Measurements from ENCODE around the gene GPR107.

The GPR107 gene

DNA sequence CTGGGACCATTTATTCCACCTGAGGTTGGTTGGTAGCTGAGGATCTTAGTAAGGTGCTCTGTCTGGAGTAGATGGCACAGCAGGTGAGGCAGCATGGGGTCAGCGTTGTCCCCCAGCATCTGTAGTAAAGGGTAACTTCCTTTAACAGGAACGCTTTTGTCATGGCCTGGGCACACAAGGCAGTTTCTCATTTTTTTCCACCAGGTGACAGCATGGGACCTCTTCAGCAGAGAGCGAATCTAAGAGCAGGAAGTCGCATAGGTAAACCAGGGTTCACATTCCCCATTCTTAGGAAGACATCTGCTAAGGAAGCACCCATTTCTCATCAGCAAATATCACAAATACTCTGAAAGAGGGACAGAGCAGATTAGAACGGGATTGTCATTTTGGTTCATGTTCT, 56.5 kb downstream of the GPR107 start:
- no peak for DNase-seq (ENCODE audit: low read depth in 2 of 2)

DNA sequence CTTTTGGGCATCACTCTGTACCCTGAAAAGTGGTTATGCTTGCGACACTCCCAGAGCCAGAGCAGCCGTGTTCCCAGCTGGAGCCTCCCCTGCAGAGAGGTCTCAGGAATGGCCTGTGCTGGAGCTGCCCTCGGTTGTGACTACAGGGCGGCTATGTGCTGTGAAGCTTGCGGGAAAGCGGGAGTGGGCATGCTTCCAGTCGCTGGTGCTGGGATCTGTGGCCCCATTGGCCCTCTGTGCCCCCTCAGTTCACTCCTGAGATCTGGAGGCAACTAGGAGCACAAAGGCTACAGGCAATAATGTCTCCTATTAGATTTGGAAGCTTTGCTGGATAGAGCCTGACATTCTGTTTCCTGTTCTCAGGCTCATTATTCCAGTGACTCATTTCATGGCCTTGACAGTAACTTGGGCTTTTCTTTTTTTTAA, 56.9 kb downstream of the GPR107 start:
- no peak for DNase-seq (ENCODE audit: low read depth in 2 of 2)

DNA sequence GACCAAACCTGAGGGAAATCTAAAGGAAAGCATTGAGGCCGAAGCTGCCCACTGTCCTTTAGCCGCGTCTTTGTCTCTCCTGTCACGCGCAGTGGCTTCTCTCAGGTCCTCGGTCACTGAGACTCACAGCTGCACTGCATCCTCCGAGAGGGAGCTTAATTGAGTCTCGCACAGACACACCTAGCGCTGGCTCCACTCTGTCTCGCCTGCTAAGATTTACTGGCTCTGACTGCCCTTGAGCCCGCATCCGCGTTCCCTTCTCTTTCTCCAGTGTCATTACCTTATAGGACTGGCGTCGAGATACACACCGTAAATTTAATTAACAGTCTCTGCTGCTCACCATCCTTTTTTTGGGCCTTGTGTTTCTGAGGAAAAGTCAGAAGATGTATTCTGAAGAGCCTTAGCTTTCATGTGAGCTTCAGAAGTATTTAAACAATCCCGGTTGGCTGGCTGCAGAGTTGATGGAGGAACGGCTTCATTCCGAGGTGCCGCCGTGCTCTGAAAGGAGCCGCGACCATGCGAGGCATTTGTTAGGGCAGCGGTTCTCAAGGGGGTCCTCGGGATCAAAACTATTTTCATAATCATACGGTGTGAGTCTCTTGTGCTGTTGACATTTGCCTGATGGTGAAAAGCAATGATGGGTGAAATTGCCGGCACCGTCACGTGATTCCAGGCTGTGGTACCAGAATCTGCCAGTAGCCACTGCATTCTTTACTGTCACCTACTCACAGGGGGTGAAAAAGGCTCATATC, 58.3 kb downstream of the GPR107 start:
- no peak for DNase-seq (ENCODE audit: low read depth in 2 of 2)

DNA sequence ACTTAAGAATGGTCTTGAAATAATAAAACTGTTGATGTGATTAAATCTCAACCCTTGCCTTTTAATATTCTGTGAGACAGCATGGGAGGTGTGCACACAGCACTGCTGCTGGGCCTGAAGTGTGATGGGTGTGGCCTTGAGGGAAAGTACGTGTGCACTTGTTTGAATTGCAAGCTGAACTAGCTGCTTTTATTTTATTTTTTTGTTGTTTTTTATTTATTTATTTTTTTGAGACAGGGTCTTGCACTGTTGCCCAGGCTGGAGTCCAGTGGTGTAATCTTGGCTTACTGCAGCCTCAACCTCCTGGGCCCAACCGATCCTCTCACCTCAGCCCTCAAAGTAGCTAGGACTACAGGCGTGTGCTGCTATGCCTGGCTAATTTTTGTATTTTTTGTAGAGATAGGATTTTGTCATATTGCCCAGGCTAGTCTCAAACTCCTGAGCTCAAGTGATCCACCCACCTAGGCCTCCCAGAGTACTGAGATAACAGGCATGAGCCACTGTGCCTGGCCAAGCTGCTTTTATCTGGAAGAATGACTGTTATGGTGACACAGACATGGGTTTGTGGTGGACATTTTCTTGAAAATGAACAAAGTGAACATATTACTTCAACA, 58.9 kb downstream of the GPR107 start:
- no peak for DNase-seq (ENCODE audit: low read depth in 2 of 2)

DNA sequence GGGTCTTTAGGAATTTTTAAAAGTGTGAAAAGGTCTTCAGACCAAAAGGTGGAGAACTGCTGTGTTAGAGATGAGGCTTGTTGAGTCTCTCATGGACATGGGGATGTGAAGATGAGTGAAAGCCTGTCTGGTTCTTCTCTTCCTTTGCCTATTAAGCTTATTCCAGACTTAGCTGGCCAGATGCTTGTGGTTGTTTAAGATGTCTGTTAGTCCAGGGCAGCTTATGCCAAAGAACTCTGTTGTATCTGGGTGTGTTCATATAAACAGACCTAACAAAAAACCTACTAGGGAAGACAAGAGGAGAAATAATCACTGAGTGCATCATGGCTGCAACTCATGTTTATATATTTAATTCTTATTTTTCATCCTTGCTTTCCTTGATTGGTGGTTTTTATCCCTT, 61.0 kb downstream of the GPR107 start:
- no peak for DNase-seq (ENCODE audit: low read depth in 2 of 2)

DNA sequence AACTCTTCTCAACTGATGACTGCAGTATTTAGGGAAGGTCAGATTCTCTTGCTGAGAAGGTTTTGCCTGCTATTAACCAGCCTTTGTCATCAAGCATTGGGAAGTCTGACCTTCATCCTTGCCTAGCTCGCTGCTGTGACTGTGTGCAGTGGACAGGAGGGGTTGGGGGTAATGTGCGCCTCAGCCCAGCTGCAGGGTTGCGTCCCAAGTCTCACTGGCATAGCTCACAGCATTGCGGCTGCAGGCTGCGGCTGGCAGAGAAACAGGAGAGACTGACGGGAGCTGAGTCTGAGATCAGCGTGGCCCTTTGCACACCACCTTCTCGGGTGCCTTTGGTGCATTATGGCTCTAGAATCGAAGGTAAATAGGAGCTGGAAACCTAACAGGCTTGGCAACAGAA, 62.6 kb downstream of the GPR107 start:
- DNase-seq (ENCODE audit: low read depth in 2 of 2), result no peak

DNA sequence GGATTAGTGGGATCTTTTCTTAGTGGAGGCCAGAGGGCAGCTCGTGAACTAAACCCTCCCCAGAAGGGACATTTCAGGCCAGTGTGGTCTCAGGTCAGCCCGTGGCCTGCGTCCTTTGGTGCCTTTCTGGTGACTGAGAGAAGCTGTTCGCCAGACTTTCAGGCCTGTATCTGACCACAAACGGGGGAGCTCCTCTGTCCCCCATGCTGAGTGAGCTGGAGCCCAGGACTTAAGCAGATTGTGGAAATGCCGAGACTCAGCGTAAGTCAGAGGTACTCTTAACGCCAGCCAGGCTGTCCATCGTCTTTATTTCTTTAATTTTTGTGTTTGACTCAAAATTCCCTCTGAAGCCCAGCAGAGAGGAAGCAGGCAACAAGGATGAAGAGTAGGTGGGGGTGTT, 63.7 kb downstream of the GPR107 start:
- DNase-seq (ENCODE audit: low read depth in 2 of 2), result no peak

DNA sequence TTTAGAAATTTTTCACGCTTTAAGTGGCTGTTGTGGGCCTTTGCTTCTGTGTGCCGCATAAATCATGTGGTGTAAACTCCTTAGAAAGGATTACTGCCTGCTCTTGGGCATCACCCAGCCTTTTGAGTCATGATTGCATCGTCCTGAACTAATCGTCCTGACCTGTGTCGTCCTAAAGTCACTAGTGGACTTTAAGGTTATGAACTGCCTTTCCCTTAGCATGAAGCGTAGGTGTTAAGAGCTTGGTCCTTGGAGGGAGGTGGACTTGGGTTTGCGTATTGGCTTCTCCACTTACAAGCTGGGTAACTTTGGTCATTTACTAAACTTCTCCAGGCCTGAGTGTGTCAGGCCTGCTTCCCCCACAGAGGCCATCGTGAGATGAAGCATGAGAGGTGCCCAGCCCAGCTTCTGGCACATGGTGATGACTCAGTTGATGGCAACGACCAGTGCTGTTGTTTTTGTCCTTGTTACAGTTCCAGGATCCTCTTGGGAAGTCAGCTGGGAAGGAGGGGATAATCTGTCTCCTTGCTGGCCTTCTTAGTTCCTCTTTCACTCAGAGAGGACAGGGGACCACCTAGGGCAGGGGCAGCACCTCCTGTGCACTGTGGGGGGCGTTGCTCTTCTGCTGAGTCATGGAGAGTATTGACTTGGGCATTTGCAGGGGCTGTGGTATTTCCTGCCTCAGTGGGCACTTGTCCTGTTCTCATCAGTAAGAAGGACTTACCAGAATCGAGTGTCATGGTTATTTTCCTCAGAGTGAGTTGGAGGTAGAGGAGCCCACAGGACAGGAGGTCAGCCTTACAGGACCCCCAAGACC, 64.3 kb downstream of the GPR107 start:
- no peak for DNase-seq (ENCODE audit: low read depth in 2 of 2)

DNA sequence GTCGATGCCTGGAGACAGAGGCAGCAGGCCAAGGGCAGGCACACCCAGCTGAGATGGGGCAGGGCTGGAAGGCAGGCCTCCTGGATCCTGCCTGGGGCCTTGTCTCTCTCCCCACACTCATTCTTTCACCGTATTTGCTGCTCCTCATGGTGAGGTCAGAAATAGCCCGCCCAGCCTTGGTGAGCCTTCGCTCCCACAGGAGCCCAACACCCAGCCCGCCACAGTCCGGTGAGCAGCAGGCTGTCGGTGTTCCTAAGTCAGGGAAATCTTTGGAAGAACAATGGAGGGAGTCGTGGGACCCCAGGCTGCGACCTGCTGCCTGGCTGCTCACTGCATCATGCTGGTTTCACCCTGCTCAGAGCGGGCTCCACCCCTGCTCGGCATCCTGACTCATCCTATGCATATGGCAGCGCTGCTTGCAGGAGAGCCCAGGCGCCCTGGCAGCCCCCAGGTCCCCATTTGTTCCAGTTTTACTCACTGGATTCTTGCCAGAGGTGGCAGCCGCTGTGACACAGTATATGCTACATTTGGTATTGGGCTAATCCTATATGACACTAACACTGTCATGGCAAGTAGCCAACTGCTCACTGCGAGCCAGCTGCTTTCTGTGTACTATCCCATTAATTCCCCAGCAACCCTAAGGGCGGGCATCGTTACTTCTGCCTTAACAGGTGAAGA, 65.3 kb downstream of the GPR107 start:
- DNase-seq (ENCODE audit: low read depth in 2 of 2), result no peak

DNA sequence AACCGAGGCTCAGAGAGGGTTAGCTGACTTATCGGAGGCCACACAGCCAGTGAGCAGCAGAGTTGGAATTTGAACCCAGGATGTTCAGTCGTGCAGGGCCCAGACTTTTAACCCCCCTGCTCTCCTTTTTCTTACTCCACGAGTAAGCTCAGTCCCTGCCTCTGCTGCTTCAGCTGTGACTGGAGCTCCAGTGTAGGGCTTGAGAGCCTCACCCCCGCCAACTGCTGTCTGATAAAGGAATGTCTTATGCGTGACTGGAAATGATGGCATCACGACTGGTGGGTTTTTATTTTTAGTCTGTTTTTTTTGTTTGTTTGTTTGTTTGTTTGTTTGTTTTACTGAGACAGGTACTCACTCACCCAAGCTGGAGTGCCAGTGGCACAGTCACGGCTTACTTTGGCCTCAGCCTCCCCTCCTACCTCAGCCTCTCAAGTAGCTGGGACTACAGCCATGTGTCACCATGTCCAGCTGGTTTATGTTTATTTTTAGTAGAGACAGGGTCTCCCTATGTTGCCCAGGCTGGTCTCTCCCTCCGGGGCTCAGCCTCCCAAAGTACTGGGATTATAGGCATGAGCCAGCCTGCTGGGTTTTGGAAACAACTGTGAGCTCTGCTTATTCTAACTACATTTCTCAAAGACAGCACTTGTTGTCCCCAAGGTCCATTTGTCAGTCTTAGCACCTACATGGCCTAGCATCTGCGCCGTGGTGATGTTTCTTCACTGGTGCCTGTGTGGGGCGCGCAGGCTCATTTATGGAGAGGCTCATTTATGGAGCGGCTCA, 66.0 kb downstream of the GPR107 start:
- no peak for DNase-seq (ENCODE audit: low read depth in 2 of 2)

DNA sequence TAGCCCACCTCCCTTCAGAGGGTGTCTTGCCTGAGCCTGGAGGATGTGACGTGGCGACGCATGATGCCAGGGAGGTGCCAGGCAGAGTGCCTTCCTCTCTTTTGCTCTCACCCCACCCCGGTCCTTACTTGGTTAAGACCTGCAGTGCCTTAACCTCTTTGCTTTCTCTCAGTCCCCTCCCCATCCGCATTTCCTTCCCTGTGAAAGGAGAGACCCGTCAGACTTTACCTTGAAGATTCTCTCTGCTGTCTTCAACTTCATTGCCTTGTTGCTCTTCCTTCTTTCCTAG, 66.5 kb downstream of the GPR107 start:
- no peak for DNase-seq (ENCODE audit: low read depth in 2 of 2)

DNA sequence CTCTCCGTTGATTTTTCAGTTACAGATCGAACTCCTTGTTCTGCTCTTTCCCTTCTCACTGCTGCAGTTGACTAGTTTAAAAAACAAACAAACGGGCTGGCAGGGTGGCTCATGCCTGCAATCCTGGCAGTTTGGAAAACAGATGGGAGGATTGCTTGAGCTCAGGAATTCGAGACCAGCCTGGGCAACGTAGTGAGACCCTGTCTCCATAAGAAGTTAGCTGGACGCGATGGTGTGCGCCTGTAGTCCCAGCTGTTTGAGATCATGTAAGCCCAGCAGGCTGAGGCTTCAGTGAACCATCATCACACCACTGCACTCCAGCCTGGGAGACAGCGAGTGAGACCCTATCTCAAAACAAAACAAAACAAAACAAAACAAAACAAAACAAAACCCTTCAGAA, 67.1 kb downstream of the GPR107 start:
- no peak for DNase-seq (ENCODE audit: low read depth in 2 of 2)

DNA sequence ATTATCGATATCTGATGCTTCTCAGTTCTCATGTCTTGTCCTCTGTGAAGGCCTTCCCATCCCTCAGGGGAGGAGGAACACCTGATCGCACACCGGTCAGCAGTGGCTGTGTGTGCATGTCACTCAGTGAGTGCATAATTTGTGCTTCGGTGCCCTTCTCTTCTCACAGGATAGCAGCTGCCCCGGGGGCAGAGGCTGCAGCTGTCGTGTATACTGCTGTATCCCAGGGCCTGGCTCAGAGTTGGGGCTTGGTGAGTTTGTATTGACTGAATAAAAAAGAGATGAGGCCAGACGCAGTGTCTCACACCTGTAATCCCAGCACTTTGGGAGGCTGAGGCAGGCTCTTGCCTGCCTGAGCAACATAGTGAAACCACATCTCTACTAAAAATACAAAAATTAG, 68.8 kb downstream of the GPR107 start:
- DNase-seq (ENCODE audit: low read depth in 2 of 2), result no peak

DNA sequence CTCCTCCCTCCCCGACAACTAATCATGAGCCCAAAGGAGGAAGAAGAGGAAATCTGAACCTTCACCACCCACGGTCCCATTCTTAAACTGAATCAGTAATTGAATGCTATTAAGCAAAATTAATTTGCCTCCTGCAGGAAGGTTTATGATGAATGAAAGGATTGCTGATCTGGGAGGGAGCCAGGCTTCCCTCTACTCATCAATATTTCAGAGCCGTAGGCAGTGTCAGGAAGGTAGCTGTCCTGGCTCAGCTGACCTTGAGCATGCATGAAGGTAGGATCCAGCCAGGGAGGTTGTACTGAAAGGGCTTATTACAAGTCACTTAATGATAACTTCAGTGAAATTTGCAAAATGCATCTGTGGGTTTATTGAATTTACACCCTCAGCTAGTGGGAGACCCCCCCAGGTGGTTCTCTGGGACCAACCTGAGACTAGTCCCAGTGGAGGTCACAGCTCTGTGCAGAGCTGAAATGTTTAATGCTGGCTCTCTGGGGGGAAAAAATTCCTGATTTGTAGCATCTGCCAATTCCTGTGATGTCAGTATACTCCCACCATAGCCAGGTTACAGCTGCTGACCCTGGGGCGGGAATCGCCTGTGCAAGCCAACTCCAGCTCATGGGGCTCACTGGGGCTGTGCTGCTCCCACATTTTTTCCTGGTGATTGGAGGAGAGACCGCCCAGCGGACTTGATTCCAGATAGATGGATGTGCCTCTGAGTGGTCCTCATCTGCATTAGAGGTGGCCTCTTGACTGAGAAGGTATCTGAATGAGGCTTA, 70.6 kb downstream of the GPR107 start:
- DNase-seq (ENCODE audit: low read depth in 2 of 2), result no peak

DNA sequence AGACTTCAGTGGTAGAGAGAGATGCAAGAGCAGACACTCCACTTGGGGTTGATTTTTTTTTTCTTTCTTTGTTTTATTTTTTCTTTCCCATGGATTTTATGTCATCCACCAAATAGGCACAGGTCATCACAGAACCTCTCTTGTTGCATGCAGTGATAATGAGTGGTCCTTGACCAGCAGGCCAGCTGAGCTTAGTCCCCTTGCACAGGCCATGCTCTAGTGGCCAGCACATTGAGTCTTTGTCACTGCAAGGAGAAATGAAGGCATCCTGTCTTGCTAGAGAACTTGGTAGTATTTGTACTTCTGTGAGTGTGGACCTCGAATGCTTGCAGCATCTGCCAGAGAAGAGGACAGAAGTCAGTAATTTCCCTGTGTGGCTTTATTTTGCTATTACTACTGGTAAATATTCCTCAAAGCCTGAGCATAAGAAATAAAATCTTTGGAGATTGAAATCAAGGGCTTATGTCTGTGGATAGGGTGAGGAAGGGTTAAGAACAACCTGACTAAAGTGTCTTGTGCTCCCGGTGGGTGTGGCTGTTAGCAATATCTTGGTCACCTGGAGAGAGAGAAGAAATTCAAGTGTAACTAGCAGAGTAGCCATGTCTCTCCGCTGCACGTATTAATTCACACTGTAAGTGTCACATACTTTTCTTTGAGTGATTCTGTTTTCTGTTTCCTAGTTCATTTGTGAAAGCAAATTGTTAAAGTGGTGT, 73.2 kb downstream of the GPR107 start:
- no peak for DNase-seq (ENCODE audit: low read depth in 2 of 2)

DNA sequence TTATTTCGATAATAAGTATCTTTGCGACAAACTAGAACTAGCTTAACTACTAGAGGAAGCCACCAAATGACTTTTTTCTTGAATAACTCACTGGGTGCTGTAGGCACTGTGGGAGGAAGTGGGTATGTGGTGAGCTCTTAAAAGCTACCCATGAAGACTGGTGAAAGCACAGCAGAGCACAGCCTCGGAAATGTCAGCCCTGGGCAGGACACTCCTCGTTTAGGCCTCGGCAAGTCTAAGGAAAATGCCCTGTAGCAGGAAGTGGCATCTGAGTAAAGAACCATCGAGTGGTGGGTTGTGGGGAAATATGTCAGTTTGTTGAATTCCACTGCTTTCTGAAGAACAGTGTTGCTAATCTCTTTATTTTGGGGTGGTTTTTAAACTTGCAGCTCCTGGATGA, 74.5 kb downstream of the GPR107 start:
- DNase-seq (ENCODE audit: low read depth in 2 of 2), result peak; percentile 33 to 55

DNA sequence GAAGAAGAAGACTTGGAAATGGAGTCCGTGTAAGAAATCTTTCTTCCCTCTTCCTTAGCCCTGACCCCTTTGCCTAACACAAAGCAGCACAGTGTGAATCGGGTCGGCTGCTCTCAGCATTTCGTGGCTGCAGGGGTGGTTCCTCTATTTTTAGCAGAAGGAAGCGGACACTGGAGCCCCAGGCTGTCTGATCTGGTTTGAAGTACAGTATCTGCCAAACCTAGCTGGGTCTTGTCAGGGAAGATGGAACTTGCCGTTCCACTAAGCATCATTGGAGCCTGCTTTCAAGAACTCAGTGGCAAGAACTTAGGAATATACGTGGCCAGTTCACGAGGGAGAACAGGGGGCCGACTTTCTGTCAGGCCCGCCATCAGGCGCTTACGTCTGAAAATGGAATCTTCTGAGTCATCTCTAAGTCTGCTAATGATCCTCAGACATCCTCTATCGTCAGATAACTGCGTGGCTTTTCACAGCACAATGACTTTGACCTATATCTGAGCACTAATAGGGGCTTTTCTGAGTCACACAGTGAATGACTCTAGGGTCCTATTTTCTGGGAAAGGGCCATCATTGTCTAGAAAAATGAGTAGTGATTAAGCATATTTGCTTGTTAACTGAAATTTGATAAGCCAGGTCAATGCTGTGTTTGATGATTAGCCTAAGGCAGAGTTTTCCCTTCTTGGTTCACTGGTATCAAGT, 75.2 kb downstream of the GPR107 start:
- DNase-seq (ENCODE audit: low read depth in 2 of 2), result peak; percentile 26 to 40

DNA sequence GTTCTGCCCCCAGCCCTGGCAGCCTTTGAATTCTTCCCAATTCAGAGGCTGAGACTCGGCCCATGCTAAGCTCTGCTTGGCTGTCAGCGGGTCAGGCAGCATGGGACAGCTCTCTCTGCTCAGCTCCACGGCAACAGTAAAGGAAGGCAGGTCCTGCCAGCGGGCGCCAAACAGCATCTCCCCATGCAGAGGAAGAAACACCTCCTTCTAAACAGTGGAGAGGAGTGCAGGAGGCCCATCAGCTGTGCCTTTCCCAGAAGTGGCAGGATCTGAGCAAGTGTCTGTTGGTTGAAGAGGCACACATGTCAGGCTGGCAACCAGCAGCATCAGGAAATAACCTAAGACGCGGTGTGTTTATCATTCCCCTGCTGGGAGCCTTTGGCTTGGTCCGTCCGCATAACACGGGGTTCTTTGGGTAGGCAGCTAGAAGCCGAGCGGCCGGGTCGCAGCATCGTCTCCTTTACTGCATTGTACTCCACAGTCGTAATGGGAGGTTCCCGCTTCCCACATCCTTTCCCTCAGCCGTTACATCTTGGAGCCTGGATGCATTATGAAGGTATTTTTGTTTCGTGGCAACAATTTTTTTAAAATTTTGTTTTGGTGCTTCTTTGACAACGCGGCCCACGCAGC, 75.8 kb downstream of the GPR107 start:
- DNase-seq (ENCODE audit: low read depth in 2 of 2), result peak in 1 of 2 experiments; percentile 27

DNA sequence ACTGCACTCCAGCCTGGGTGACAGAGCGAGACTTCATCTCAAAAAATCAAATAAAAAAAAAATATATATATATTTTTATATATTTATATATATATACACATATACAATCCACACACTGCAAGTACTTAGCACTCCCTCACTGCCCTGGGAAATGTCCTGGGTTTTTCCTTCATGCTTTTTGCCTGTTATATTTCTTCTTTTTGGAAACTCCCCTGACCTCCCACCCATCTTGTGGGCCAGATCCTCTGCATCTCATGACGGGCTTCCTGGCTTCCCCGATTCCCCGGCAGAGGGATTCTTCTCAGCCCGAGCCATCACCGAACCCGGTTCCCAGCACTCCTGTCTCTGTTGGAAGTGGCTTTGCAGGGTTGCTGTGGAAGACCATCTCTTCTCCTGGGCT, 79.0 kb downstream of the GPR107 start:
- DNase-seq (ENCODE audit: low read depth in 2 of 2), result no peak

Measured in stimulated activated CD4-positive, alpha-beta T cell treated with anti-CD3 and anti-CD28 coated beads, Interleukin-12 subunit alpha, Interleukin-12 subunit beta, amount 100 ng/mL, for 24 hours (primary cell).